Gastrocnemius medialis (tissue), 4 donors: ENCODE measurements around the gene BCL7C. TPM values are rescaled to one million over a fixed set of nuclear protein-coding genes. Genes with fewer than 3 reads are reported as not detected.
A peak's percentile ranks its signal among the peaks of the same experiment; 100 is the strongest.

Experiments used
- ATAC-seq, 2 donors: fragments of 150-250 bp; one replicate each; pipeline ENCODE4 v1.9.1; 2016
- DNase-seq, 2 donors: peaks; one replicate each; pipeline ENCODE4 v3.0.0-alpha.2; 2019
- H3K27ac ChIP-seq, 4 donors: fragments of 200-600 bp; sonication (generic); 1 replicate in 1 of 4; 2 replicates in 3 of 4; pipeline ENCODE4 v1.5.1; 2016 to 2018; ENCODE audit warnings: mild to moderate bottlenecking in 2 of 4, moderate library complexity in 1 of 4
- H3K27me3 ChIP-seq, 3 donors: fragments of 200-600 bp; sonication (generic) in 2 of 3; 1 replicate in 1 of 3; 2 replicates in 2 of 3; pipeline versions ENCODE4 v1.5.1 to v1.6.0; 2016 to 2019; ENCODE audit warnings: mild to moderate bottlenecking in 1 of 3, moderate library complexity in 1 of 3
- H3K36me3 ChIP-seq, 2 donors: fragments of 200-600 bp; sonication (generic) in 1 of 2; one replicate each; pipeline ENCODE4 v1.5.1; 2017 to 2018
- H3K4me1 ChIP-seq, 2 donors: fragments of 200-600 bp; sonication (generic) in 1 of 2; one replicate each; pipeline ENCODE4 v1.5.1; 2016 to 2017; ENCODE audit warnings: mild to moderate bottlenecking in 2 of 2
- H3K4me3 ChIP-seq, 4 donors: fragments of 200-600 bp; sonication (generic) in 3 of 4; 1 replicate in 1 of 4; 2 replicates in 3 of 4; pipeline ENCODE4 v1.5.1; 2016 to 2019; ENCODE audit warnings: mild to moderate bottlenecking in 2 of 4
- H3K9me3 ChIP-seq, 3 donors: fragments of 200-600 bp; sonication (generic) in 2 of 3; 1 replicate in 1 of 3; 2 replicates in 2 of 3; pipeline ENCODE4 v1.5.1; 2016 to 2019
- POLR2A ChIP-seq, 2 donors: fragments of 450-650 bp; IDR thresholded peaks; one replicate each; pipeline ENCODE4 v1.6.1; 2017; ENCODE audit warnings: antibody characterized with exemption in 2 of 2, mild to moderate bottlenecking in 2 of 2, moderate library complexity in 2 of 2
- in situ Hi-C, 4 donors: fragments of 200-750 bp; cut with MboI; loops; one replicate each; pipeline versions ENCODE4 v1.15.0 to v1.8.0; 2017; ENCODE audit warnings: low sequenced_read_pairs in 4 of 4
- intact Hi-C: fragments of 100-400 bp; cut with DNase I; formaldehyde crosslinking; loops from one replicate; pipeline ENCODE4 v1.15.1; 2023; ENCODE audit warnings: low total_unique reads
- total RNA-seq, 4 donors: library from RNA; depleted of rRNA; stranded (reverse); fragments of >200 nt; gene quantifications; one replicate each; pipeline versions ENCODE4 v1.1.0 to v1.2.3, GENCODE V29; 2016
- TF ChIP-seq, protein P1 (sequence below), 5 experiments: fragments of 450-650 bp in 3 of 5; fragments of 200-600 bp in 2 of 5; sonication (generic) in 2 of 5; IDR thresholded peaks in 4 of 5; conservative IDR thresholded peaks in 1 of 5; 1 replicate in 4 of 5; 2 replicates in 1 of 5; pipeline ENCODE4 v1.5.1; 2016 to 2019; ENCODE audit warnings: antibody characterized with exemption in 5 of 5, mild to moderate bottlenecking in 3 of 5, moderate library complexity in 3 of 5

Gene BCL7C
- total RNA-seq, 4 donors from 2014 or later = 16.4 to 24.5 (median 22.3) TPM

DNA sequence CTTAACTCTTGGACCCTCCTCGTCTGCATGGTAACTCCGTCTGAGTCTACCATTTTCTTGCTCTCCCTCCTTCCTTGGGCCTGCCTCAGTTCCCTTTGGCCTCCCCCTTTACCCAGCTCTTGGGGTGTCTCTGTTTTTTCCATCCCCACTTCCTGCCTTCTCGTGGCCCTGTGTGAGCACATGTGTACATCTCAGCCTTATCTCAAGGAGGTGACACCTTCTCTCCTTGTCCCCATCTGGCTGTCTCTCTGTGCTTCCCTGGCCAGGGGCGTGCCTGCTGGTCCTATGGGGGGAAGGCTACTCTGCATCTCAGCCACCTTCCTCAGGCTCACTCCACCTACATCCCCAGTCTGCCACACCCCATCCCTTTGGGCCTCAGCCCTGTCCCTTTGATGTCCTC is 9.1 kb upstream of the BCL7C start:
- in situ Hi-C loops (no loop called here), intact Hi-C loops (no loop called here)
- Histone ChIP-seq H3K36me3 (no peaks in the 10 kb centered on the region), H3K27ac (peak overlapping the region; percentile 77 to 89 (median 88)), H3K9me3 (no peaks in the 10 kb centered on the region), H3K4me1 (peaks cover 8 to 12% of the 10 kb centered on the region in 2 donors), H3K4me3 (peak overlapping the region in 1 of 4 donors; percentile 61), H3K27me3 (no peaks in the 10 kb centered on the region)
- no peak for DNase-seq
- ATAC-seq = no peak
- TF ChIP-seq POLR2A (IDR thresholded peaks at IDR 0.05) = no peak
- TF ChIP-seq, protein P1, sequence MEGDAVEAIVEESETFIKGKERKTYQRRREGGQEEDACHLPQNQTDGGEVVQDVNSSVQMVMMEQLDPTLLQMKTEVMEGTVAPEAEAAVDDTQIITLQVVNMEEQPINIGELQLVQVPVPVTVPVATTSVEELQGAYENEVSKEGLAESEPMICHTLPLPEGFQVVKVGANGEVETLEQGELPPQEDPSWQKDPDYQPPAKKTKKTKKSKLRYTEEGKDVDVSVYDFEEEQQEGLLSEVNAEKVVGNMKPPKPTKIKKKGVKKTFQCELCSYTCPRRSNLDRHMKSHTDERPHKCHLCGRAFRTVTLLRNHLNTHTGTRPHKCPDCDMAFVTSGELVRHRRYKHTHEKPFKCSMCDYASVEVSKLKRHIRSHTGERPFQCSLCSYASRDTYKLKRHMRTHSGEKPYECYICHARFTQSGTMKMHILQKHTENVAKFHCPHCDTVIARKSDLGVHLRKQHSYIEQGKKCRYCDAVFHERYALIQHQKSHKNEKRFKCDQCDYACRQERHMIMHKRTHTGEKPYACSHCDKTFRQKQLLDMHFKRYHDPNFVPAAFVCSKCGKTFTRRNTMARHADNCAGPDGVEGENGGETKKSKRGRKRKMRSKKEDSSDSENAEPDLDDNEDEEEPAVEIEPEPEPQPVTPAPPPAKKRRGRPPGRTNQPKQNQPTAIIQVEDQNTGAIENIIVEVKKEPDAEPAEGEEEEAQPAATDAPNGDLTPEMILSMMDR (IDR thresholded peaks at IDR 0.05 in 4 of 5, conservative IDR thresholded peaks at IDR 0.05 in 1 of 5) = no peak

DNA sequence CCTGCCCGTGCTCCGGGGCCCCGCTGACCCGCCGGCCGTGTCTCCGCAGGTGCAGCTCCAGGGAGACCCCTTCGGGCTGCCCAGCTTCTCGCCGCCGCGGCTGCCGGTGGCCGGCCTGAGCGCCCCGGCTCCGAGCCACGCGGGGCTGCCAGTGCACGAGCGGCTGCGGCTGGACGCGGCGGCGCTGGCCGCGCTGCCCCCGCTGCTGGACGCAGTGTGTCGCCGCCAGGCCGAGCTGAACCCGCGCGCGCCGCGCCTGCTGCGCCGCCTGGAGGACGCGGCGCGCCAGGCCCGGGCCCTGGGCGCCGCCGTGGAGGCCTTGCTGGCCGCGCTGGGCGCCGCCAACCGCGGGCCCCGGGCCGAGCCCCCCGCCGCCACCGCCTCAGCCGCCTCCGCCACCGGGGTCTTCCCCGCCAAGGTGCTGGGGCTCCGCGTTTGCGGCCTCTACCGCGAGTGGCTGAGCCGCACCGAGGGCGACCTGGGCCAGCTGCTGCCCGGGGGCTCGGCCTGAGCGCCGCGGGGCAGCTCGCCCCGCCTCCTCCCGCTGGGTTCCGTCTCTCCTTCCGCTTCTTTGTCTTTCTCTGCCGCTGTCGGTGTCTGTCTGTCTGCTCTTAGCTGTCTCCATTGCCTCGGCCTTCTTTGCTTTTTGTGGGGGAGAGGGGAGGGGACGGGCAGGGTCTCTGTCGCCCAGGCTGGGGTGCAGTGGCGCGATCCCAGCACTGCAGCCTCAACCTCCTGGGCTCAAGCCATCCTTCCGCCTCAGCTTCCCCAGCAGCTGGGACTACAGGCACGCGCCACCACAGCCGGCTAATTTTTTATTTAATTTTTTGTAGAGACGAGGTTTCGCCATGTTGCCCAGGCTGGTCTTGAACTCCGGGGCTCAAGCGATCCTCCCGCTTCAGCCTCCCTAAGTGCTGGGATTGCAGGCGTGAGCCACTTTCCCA is 8.4 kb upstream of the BCL7C start:
- in situ Hi-C loops (no loop called here), intact Hi-C loops (loop anchor here (1.0 kb wide), 1 partner anchor 58 kb away; no protein-coding TSS in a partner anchor)
- peak overlapping the region; percentile 77 to 89 (median 88) for H3K27ac ChIP-seq
- TF ChIP-seq, protein P1 (IDR thresholded peaks at IDR 0.05 in 4 of 5, conservative IDR thresholded peaks at IDR 0.05 in 1 of 5) = peak in 4 of 5 experiments; percentile 55 to 86 (median 62)
- peak in 1 of 2 donors; percentile 8 for TF ChIP-seq POLR2A (IDR thresholded peaks at IDR 0.05)
- peak overlapping the region; percentile 61 to 78 (median 70) for H3K4me3 ChIP-seq
- H3K4me1 ChIP-seq = peaks cover 12 to 15% of the 10 kb centered on the region in 2 donors
- H3K9me3 ChIP-seq = no peaks in the 10 kb centered on the region
- ATAC-seq (peak; percentile 91 to 92), DNase-seq (peak in 1 of 2 donors; percentile 61)
- H3K36me3 ChIP-seq = no peaks in the 10 kb centered on the region
- H3K27me3 ChIP-seq = no peaks in the 10 kb centered on the region

DNA sequence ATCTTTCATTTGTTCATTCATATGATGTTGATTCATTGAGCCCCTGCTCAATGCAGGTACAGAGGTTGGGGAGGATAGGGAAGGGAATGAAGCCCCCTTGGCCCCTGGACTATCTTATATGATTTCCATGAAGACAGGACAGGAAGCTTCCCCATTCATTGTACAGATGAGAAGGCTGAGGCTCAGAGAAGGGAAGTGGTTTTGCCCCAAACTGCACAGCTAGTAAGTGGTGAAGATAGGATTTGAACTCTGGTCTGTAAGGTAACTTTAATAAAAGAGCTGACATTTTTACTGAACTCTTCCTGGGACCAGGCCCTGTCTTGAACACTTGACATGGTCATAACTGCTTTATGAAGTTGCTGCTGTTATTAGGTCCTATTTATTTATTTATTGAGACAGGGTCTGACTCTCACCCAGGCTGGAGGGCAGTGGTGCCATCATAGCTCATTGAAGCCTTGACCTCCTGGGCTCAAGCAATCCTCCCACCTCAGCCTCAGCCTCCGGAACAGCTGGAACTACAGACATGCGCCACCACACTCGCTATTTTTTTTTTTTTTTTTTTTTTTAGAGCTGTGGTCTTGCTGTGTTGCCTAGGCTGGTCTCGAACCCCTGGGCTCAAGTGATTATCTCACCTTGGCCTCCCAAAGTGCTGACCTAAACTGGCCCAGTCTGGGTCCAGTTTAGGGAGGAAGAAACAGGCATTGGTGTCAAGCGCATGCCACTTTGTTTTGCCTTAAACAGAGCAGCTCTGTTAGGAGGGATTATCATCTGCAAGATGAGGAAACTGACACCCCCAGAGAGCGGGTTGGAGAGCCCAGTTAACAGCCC is 7.5 kb upstream of the BCL7C start:
- H3K4me1 ChIP-seq = peaks cover 15 to 18% of the 10 kb centered on the region in 2 donors
- ATAC-seq = no peak
- H3K27me3 ChIP-seq = no peaks in the 10 kb centered on the region

DNA sequence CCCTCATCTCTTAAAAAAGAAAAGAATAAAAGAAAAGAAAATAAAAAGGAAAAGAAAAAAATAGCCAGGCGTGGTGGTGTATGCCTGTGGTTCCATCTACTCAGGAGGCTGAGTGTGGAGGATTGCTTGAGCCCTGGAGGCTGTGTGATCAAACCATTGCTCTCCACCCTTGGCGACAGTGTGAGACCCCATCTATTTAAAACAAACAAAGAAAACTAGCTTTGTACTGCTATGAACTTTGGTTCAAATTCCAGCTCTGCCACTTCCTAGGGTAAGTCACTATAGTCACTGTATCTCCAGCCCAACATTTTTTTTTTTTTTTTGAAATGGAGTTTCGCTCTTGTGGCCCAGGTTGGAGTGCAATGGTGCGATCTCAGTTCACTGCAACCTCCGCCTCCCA is 6.7 kb upstream of the BCL7C start:
- H3K27me3 ChIP-seq = no peaks in the 10 kb centered on the region
- H3K9me3 ChIP-seq = no peaks in the 10 kb centered on the region
- no peak for ATAC-seq
- in situ Hi-C loops = no loop called here
- H3K4me1 ChIP-seq = peaks cover 22 to 25% of the 10 kb centered on the region in 2 donors
- no peak overlapping the region for H3K4me3 ChIP-seq
- intact Hi-C loops = no loop called here
- TF ChIP-seq, protein P1 (IDR thresholded peaks at IDR 0.05 in 4 of 5, conservative IDR thresholded peaks at IDR 0.05 in 1 of 5) = no peak
- TF ChIP-seq POLR2A (IDR thresholded peaks at IDR 0.05) = no peak
- no peak overlapping the region for H3K27ac ChIP-seq
- H3K36me3 ChIP-seq = no peaks in the 10 kb centered on the region
- DNase-seq = no peak

More for the DNA sequence above, 7.5 kb upstream of the BCL7C start:
- TF ChIP-seq, protein P1 (IDR thresholded peaks at IDR 0.05 in 4 of 5, conservative IDR thresholded peaks at IDR 0.05 in 1 of 5) = no peak
- no peak for TF ChIP-seq POLR2A (IDR thresholded peaks at IDR 0.05)
- Histone ChIP-seq H3K9me3 (no peaks in the 10 kb centered on the region), H3K27ac (peak overlapping the region; percentile 77 to 89 (median 84)), H3K4me3 (peak overlapping the region; percentile 56 to 78 (median 60)), H3K36me3 (no peaks in the 10 kb centered on the region)
- in situ Hi-C loops (no loop called here), intact Hi-C loops (loop anchor here (1.0 kb wide), 1 partner anchor 57 kb away; no protein-coding TSS in a partner anchor)
- no peak for DNase-seq
